ENCODE data around the gene ZNF444. TPM values are rescaled to one million over a fixed set of nuclear protein-coding genes. Genes with fewer than 3 reads are reported as not detected.

The ZNF444 gene
- total RNA-seq, 2 donors from 2014 or later: 28.2 to 31.0 TPM

DNA sequence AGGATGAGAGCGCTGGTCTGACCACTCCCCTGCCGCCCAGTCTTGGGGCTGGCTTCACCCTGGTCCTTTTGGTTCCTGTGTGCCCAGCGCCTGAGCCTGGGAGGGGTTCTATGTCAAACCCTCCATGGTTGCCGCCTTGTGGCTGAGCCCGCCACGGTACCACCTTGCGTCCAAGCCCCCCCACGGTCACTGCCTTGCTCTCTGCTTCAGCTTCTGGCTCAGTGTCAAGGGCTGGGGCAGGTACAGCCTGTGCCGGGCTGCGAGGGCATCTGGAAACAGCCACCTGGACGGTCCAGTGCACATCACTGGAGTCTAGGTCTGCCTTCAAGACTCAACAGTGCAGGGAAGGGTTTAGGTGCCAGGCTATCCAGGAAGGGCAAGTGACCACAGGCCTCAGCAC lies 20.4 kb downstream of the ZNF444 start:
- TF ChIP-seq, protein P1, sequence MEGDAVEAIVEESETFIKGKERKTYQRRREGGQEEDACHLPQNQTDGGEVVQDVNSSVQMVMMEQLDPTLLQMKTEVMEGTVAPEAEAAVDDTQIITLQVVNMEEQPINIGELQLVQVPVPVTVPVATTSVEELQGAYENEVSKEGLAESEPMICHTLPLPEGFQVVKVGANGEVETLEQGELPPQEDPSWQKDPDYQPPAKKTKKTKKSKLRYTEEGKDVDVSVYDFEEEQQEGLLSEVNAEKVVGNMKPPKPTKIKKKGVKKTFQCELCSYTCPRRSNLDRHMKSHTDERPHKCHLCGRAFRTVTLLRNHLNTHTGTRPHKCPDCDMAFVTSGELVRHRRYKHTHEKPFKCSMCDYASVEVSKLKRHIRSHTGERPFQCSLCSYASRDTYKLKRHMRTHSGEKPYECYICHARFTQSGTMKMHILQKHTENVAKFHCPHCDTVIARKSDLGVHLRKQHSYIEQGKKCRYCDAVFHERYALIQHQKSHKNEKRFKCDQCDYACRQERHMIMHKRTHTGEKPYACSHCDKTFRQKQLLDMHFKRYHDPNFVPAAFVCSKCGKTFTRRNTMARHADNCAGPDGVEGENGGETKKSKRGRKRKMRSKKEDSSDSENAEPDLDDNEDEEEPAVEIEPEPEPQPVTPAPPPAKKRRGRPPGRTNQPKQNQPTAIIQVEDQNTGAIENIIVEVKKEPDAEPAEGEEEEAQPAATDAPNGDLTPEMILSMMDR (IDR thresholded peaks at IDR 0.05): no peak
- DNase-seq (ENCODE audit: low spot score) (no peak), ATAC-seq (ENCODE audit: insufficient number of reproducible peaks, low FRiP score, low read depth) (no peak)
- H3K36me3 ChIP-seq: peaks cover 20% of the 10 kb centered on the region
- H3K4me3 ChIP-seq: no peak overlapping the region
- H3K27me3 ChIP-seq (replicated peaks; ENCODE audit: insufficient read depth): no peaks in the 10 kb centered on the region
- no peak overlapping the region for H3K27ac ChIP-seq
- no peaks in the 10 kb centered on the region for H3K9me3 ChIP-seq
- H3K4me1 ChIP-seq (ENCODE audit: control insufficient read depth in 1 of 2, low read depth in 2 of 2): no peaks in the 10 kb centered on the region

GRCh38 chr19:56162258-56162657 lies 21.2 kb downstream of the ZNF444 start:
- Histone ChIP-seq H3K9me3 (no peaks in the 10 kb centered on the region), H3K4me3 (no peak overlapping the region), H3K27me3 (replicated peaks; ENCODE audit: insufficient read depth) (no peaks in the 10 kb centered on the region), H3K36me3 (peaks cover 19% of the 10 kb centered on the region), H3K4me1 (ENCODE audit: control insufficient read depth in 1 of 2, low read depth in 2 of 2) (no peaks in the 10 kb centered on the region), H3K27ac (no peak overlapping the region)
- TF ChIP-seq, protein P1 (IDR thresholded peaks at IDR 0.05): no peak
- DNase-seq (ENCODE audit: low spot score): no peak
- ATAC-seq (ENCODE audit: insufficient number of reproducible peaks, low FRiP score, low read depth): no peak

DNA sequence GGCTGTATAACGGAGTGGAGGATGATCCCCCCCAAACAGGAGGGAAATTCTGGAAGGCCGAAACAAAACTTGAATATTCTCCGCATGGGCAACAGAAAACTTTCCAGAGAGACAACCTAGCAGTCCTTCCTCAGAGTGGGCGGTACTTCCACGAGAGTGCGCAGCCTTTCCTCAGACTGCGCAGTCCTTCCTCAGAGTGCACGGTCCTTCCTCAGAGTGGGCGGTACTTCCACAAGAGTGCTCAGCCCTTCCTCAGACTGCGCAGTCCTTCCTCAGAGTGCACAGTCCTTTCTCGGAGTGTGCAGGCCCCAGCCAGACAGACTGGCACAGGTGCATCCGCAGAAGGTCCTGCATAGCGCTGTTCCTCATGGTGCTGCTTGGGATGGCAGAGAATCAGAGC lies 22.0 kb downstream of the ZNF444 start:
- ATAC-seq (ENCODE audit: insufficient number of reproducible peaks, low FRiP score, low read depth): no peak

DNA sequence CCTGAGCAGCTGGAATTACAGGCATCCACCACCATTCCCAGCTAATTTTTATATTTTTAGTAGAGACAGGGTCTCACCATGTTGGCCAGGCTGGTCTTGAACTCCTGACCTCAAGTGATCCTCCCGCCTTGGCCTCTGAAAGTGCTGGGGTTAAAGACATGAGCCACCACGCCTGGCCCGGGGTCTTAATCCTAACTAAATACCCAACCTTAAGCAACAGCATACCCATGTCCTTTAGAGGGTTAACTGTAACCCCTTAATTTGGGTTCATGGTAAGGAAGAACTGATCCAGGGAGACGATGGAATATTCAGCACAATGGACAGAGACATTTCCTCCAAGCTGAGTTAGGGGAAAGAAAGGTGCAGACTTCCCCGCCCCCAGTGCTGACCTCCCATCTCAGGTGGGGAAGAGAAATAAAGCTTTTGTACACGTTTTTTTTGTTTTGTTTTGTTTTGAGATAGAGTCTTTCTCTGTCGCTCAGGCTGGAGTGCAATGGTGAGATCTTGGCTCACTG lies 26.0 kb downstream of the ZNF444 start:
- DNase-seq (ENCODE audit: low spot score): no peak
- H3K4me1 ChIP-seq (ENCODE audit: control insufficient read depth in 1 of 2, low read depth in 2 of 2): no peaks in the 10 kb centered on the region
- H3K27ac ChIP-seq: no peak overlapping the region
- H3K36me3 ChIP-seq: no peaks in the 10 kb centered on the region
- H3K27me3 ChIP-seq (replicated peaks; ENCODE audit: insufficient read depth): no peaks in the 10 kb centered on the region
- ATAC-seq (ENCODE audit: insufficient number of reproducible peaks, low FRiP score, low read depth): no peak
- H3K9me3 ChIP-seq: no peaks in the 10 kb centered on the region
- H3K4me3 ChIP-seq: no peak overlapping the region
- TF ChIP-seq, protein P1 (IDR thresholded peaks at IDR 0.05): no peak

More for the DNA sequence above, 22.0 kb downstream of the ZNF444 start:
- DNase-seq (ENCODE audit: low spot score): no peak
- H3K27me3 ChIP-seq (replicated peaks; ENCODE audit: insufficient read depth): no peaks in the 10 kb centered on the region
- no peaks in the 10 kb centered on the region for H3K4me1 ChIP-seq (ENCODE audit: control insufficient read depth in 1 of 2, low read depth in 2 of 2)
- no peak overlapping the region for H3K4me3 ChIP-seq
- H3K36me3 ChIP-seq: peaks cover 19% of the 10 kb centered on the region
- TF ChIP-seq, protein P1 (IDR thresholded peaks at IDR 0.05): no peak
- no peaks in the 10 kb centered on the region for H3K9me3 ChIP-seq
- no peak overlapping the region for H3K27ac ChIP-seq

GRCh38 chr19:56170261-56170660 lies 29.2 kb downstream of the ZNF444 start:
- no peaks in the 10 kb centered on the region for H3K27me3 ChIP-seq (replicated peaks; ENCODE audit: insufficient read depth)
- no peaks in the 10 kb centered on the region for H3K36me3 ChIP-seq
- H3K4me3 ChIP-seq: no peak overlapping the region
- no peak overlapping the region for H3K27ac ChIP-seq
- DNase-seq (ENCODE audit: low spot score) (no peak), ATAC-seq (ENCODE audit: insufficient number of reproducible peaks, low FRiP score, low read depth) (no peak)
- no peaks in the 10 kb centered on the region for H3K9me3 ChIP-seq
- no peaks in the 10 kb centered on the region for H3K4me1 ChIP-seq (ENCODE audit: control insufficient read depth in 1 of 2, low read depth in 2 of 2)
- TF ChIP-seq, protein P1 (IDR thresholded peaks at IDR 0.05): no peak

Measured in thoracic aorta (tissue), 2 donors.